IMR-90 (cell line): ENCODE data around the gene MLYCD. TPM values are rescaled to one million over a fixed set of nuclear protein-coding genes. Genes with fewer than 3 reads are reported as not detected.

Source experiments
- ATAC-seq: fragments of 200-7000 bp; cut with Tn5 transposase; 2 replicates; pipeline ENCODE4 v1.9.1; 2020; ENCODE audit warnings: low read depth, mild to moderate bottlenecking, moderate library complexity
- BruUV-seq: library from RNA; stranded (reverse); fragments of 400-500 nt; replicated peaks from 2 replicates; lab custom pipeline; 2021; lab: Mats Ljungman, UMichigan
- CTCF ChIA-PET: fragments of 300-600 bp; formaldehyde crosslinking; extraction: SDS; loops from one replicate; lab custom pipeline; 2021; ENCODE audit warnings: antibody characterized with exemption; lab: Yijun Ruan, JAX
- POLR2A ChIA-PET: fragments of 300-600 bp; sonication (Branson Sonifier 250); formaldehyde crosslinking; loops from one replicate; lab custom pipeline; 2022; ENCODE audit warnings: antibody characterized with exemption; ENCODE audit not compliant: unreplicated experiment; lab: Charles Lee
- DNase-seq: peaks from one replicate; pipeline ENCODE4 v3.0.0; 2013
- H2AFZ ChIP-seq: replicated peaks from 2 replicates; pipeline ENCODE3; 2013; ENCODE audit warnings: low read length, mild to moderate bottlenecking; ENCODE audit not compliant: poor library complexity
- H2AK5ac ChIP-seq: 2 replicates; pipeline ENCODE4 v1.6.1; 2013; ENCODE audit warnings: low read depth, low read length, inconsistent platforms
- H2AK9ac ChIP-seq: replicated peaks from 2 replicates; pipeline ENCODE3; 2013; ENCODE audit warnings: mild to moderate bottlenecking, low read depth, low read length, moderate library complexity; ENCODE audit not compliant: poor library complexity
- H2BK120ac ChIP-seq: 2 replicates; pipeline ENCODE4 v1.6.1; 2013; ENCODE audit warnings: low read depth, low read length, inconsistent platforms
- H2BK15ac ChIP-seq: 3 replicates; pipeline ENCODE4 v1.6.1; 2013; ENCODE audit warnings: low read depth, low read length, inconsistent platforms
- H2BK20ac ChIP-seq: 2 replicates; pipeline ENCODE4 v1.6.1; 2013; ENCODE audit warnings: low read depth, mild to moderate bottlenecking, inconsistent platforms, low read length, moderate library complexity
- H2BK5ac ChIP-seq: 2 replicates; pipeline ENCODE4 v1.6.1; 2013; ENCODE audit warnings: mild to moderate bottlenecking, low read depth, low read length, inconsistent platforms; ENCODE audit not compliant: poor library complexity, severe bottlenecking
- H3K14ac ChIP-seq: replicated peaks from 2 replicates; pipeline ENCODE4 v1.6.1; 2013; ENCODE audit warnings: low read depth, low read length, inconsistent platforms
- H3K18ac ChIP-seq: 2 replicates; pipeline ENCODE4 v1.6.1; 2013; ENCODE audit warnings: low read depth, low read length, control low read depth
- H3K23ac ChIP-seq: 2 replicates; pipeline ENCODE4 v1.6.1; 2013; ENCODE audit warnings: low read depth, low read length, inconsistent platforms
- H3K27ac ChIP-seq: 2 replicates; pipeline ENCODE4 v1.5.1; 2013; ENCODE audit warnings: mild to moderate bottlenecking, control low read depth, low read length; ENCODE audit not compliant: insufficient read depth
- H3K27me3 ChIP-seq: 2 replicates; pipeline ENCODE4 v1.6.1; 2013; ENCODE audit warnings: low read length; ENCODE audit not compliant: control insufficient read depth, insufficient read depth
- H3K36me3 ChIP-seq: 2 replicates; pipeline ENCODE4 v1.6.1; 2013; ENCODE audit warnings: low read length, mixed read lengths; ENCODE audit not compliant: control insufficient read depth, insufficient read depth
- H3K4ac ChIP-seq: 2 replicates; pipeline ENCODE4 v1.6.1; 2013; ENCODE audit warnings: low read depth, low read length, inconsistent platforms
- H3K4me1 ChIP-seq: 2 replicates; pipeline ENCODE4 v1.6.1; 2013; ENCODE audit warnings: low read length, mixed read lengths; ENCODE audit not compliant: control insufficient read depth, insufficient read depth
- H3K4me2 ChIP-seq: 2 replicates; pipeline ENCODE4 v1.6.1; 2013; ENCODE audit warnings: low read depth, mild to moderate bottlenecking, control low read depth, low read length, moderate library complexity
- H3K4me3 ChIP-seq: 2 replicates; pipeline ENCODE4 v1.5.1; 2013; ENCODE audit warnings: low read depth, mild to moderate bottlenecking, control low read depth, low read length, moderate library complexity; ENCODE audit not compliant: insufficient read depth
- H3K56ac ChIP-seq: 2 replicates; pipeline ENCODE4 v1.6.1; 2013; ENCODE audit warnings: low read length, inconsistent platforms; ENCODE audit not compliant: insufficient read depth; ENCODE audit errors: extremely low read depth
- H3K79me1 ChIP-seq, 2 experiments: 2 replicates each; pipeline ENCODE4 v1.6.1; 2013; ENCODE audit warnings: low read length in 2 of 2, inconsistent platforms in 1 of 2, low read depth in 1 of 2
- H3K9ac ChIP-seq: 2 replicates; pipeline ENCODE4 v1.6.1; 2013; ENCODE audit warnings: low read depth, low read length, control low read depth
- H3K9me1 ChIP-seq: 2 replicates; pipeline ENCODE4 v1.6.1; 2013; ENCODE audit warnings: low read length, inconsistent platforms; ENCODE audit not compliant: insufficient read depth
- H3K9me3 ChIP-seq: 2 replicates; pipeline ENCODE4 v1.6.1; 2013; ENCODE audit warnings: low read length; ENCODE audit not compliant: control insufficient read depth, insufficient read depth
- H4K20me1 ChIP-seq: 2 replicates; pipeline ENCODE4 v1.6.1; 2013; ENCODE audit warnings: low read length, inconsistent platforms; ENCODE audit not compliant: insufficient read depth
- H4K5ac ChIP-seq: 2 replicates; pipeline ENCODE4 v1.6.1; 2013; ENCODE audit warnings: mild to moderate bottlenecking, low read depth, low read length, control low read depth
- H4K8ac ChIP-seq, 2 experiments: 2 replicates each; pipeline ENCODE4 v1.6.1; 2013; ENCODE audit warnings: low read depth in 2 of 2, low read length in 2 of 2, control low read depth in 1 of 2, inconsistent platforms in 1 of 2
- H4K91ac ChIP-seq: 2 replicates; pipeline ENCODE4 v1.6.1; 2013; ENCODE audit warnings: low read depth, low read length, inconsistent platforms; ENCODE audit not compliant: insufficient read depth
- CEBPB ChIP-seq: IDR thresholded peaks from 2 replicates; pipeline ENCODE4 v1.6.1; 2012; ENCODE audit warnings: low read depth, low read length, improper control_type of control experiment
- whole genome bisulfite sequencing, 2 experiments: methylation state at CpG; one replicate each; pipeline versions ENCODE4 v1.1.5 to v1.1.7; 2013; ENCODE audit warnings: missing lambda C conversion rate in 2 of 2; ENCODE audit not compliant: insufficient read length in 1 of 2; ENCODE audit errors: extremely low coverage in 2 of 2; 5-methylcytosine and 5-hydroxymethylcytosine counted together
- dilution Hi-C: fragments of 300-500 bp; cut with HindIII; formaldehyde crosslinking; loops from one replicate; pipeline ENCODE4 v1.14.3; 2018; ENCODE audit warnings: low sequenced_read_pairs; ENCODE audit not compliant: unreplicated experiment
- in situ Hi-C: fragments of 300-500 bp; cut with MboI; formaldehyde crosslinking; loops from 3 replicates; pipeline ENCODE4 v1.14.3; 2019; ENCODE audit warnings: low sequenced_read_pairs, inconsistent platforms, mixed read lengths
- intact Hi-C: fragments of 100-400 bp; cut with micrococcal nuclease; formaldehyde crosslinking; loops from 2 replicates; pipeline ENCODE4 v1.10.0; 2022
- polyA plus RNA-seq, 3 experiments: library from polyadenylated mRNA; depleted of rRNA; stranded (reverse); fragments of >200 nt; gene quantifications; 2 replicates each; pipeline ENCODE4 v1.2.3, GENCODE V29; 2012; ENCODE audit warnings: low replicate concordance in 1 of 3
- total RNA-seq: library from RNA; depleted of rRNA; stranded (reverse); fragments of >200 nt; gene quantifications from 2 replicates; pipeline ENCODE4 v1.2.3, GENCODE V29; 2012

MLYCD gene
- total and polyA plus RNA-seq, 2 of the 4 experiments (the other 2 are of a cell fraction), result 1.9 to 2.7 TPM

DNA sequence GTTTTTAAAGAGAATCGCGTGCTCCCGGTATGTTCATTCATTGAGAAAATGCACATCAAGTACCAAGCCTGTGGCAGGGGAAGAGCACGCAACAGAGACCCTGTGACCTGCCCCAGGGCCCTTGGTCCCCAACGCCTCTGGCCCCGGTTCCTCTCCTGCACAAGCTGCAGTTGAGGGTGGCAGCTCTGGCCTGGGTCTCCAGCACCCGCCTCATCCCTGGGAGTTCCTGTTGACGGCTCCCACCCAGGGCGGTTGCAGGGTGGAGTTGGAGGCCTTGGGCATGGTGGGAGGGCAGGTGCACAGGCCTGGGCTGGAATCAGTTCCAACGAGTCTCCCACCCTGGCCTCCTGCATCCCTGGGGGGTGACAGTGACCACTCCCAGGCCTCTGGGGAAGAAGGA lies 74.2 kb downstream of the MLYCD start:
- Histone ChIP-seq H2BK20ac (no peak overlapping the region), H2AK5ac (no peak overlapping the region), H3K4me1 (no peaks in the 10 kb centered on the region), H2BK120ac (no peak overlapping the region), H2AFZ (no peak overlapping the region), H3K4me2 (no peak overlapping the region), H3K23ac (no peak overlapping the region), H3K18ac (no peak overlapping the region), H3K27me3 (peaks cover 43% of the 10 kb centered on the region), H3K4ac (no peak overlapping the region), H3K14ac (no peak overlapping the region), H3K79me1 (no peaks in the 10 kb centered on the region), H2BK15ac (no peak overlapping the region), H3K4me3 (no peak overlapping the region), H3K36me3 (no peaks in the 10 kb centered on the region), H4K5ac (no peak overlapping the region), H3K56ac (no peak overlapping the region), H4K8ac (no peak overlapping the region), H3K9ac (no peak overlapping the region), H4K20me1 (no peaks in the 10 kb centered on the region; the same call in 1 of the 2 replicates), H4K91ac (no peak overlapping the region), H2AK9ac (no peak overlapping the region), H3K9me1 (no peaks in the 10 kb centered on the region), H3K9me3 (peaks cover 3% of the 10 kb centered on the region; the same call in 1 of the 2 replicates), H3K27ac (no peak overlapping the region), H2BK5ac (no peak overlapping the region)
- DNase-seq (no peak), ATAC-seq (no peak)
- BruUV-seq, result no TSS peak
- ChIA-PET CTCF (no interaction called here), POLR2A (no interaction called here)
- 70% methylated on average over 8 of the region's 10 CpGs; no CpG with 5 or more reads in 1 of the 2 experiments for WGBS, 2 experiments
- intact Hi-C loops (no loop called here), dilution Hi-C loops (no loop called here), in situ Hi-C loops (loop anchor here (25.0 kb wide), 1 partner anchor 514 kb away; no protein-coding TSS in a partner anchor)
- TF ChIP-seq CEBPB, result no peak
